IMR-90 (cell line): ENCODE results near the gene NELFCD. TPM values are rescaled to one million over a fixed set of nuclear protein-coding genes. Genes with fewer than 3 reads are reported as not detected.

ENCODE experiments used
- ATAC-seq: fragments of 200-7000 bp; cut with Tn5 transposase; 2 replicates; pipeline ENCODE4 v1.9.1; 2020; ENCODE audit warnings: low read depth, mild to moderate bottlenecking, moderate library complexity
- BruUV-seq: library from RNA; stranded (reverse); fragments of 400-500 nt; replicated peaks from 2 replicates; lab custom pipeline; 2021; lab: Mats Ljungman, UMichigan
- CTCF ChIA-PET: fragments of 300-600 bp; formaldehyde crosslinking; extraction: SDS; loops from one replicate; lab custom pipeline; 2021; ENCODE audit warnings: antibody characterized with exemption; lab: Yijun Ruan, JAX
- POLR2A ChIA-PET: fragments of 300-600 bp; sonication (Branson Sonifier 250); formaldehyde crosslinking; loops from one replicate; lab custom pipeline; 2022; ENCODE audit warnings: antibody characterized with exemption; ENCODE audit not compliant: unreplicated experiment; lab: Charles Lee
- DNase-seq: peaks from one replicate; pipeline ENCODE4 v3.0.0; 2013
- H2AFZ ChIP-seq: replicated peaks from 2 replicates; pipeline ENCODE3; 2013; ENCODE audit warnings: low read length, mild to moderate bottlenecking; ENCODE audit not compliant: poor library complexity
- H2AK5ac ChIP-seq: 2 replicates; pipeline ENCODE4 v1.6.1; 2013; ENCODE audit warnings: low read depth, low read length, inconsistent platforms
- H2AK9ac ChIP-seq: replicated peaks from 2 replicates; pipeline ENCODE3; 2013; ENCODE audit warnings: mild to moderate bottlenecking, low read depth, low read length, moderate library complexity; ENCODE audit not compliant: poor library complexity
- H2BK120ac ChIP-seq: 2 replicates; pipeline ENCODE4 v1.6.1; 2013; ENCODE audit warnings: low read depth, low read length, inconsistent platforms
- H2BK15ac ChIP-seq: 3 replicates; pipeline ENCODE4 v1.6.1; 2013; ENCODE audit warnings: low read depth, low read length, inconsistent platforms
- H2BK20ac ChIP-seq: 2 replicates; pipeline ENCODE4 v1.6.1; 2013; ENCODE audit warnings: low read depth, mild to moderate bottlenecking, inconsistent platforms, low read length, moderate library complexity
- H2BK5ac ChIP-seq: 2 replicates; pipeline ENCODE4 v1.6.1; 2013; ENCODE audit warnings: mild to moderate bottlenecking, low read depth, low read length, inconsistent platforms; ENCODE audit not compliant: poor library complexity, severe bottlenecking
- H3K14ac ChIP-seq: replicated peaks from 2 replicates; pipeline ENCODE4 v1.6.1; 2013; ENCODE audit warnings: low read depth, low read length, inconsistent platforms
- H3K18ac ChIP-seq: 2 replicates; pipeline ENCODE4 v1.6.1; 2013; ENCODE audit warnings: low read depth, low read length, control low read depth
- H3K23ac ChIP-seq: 2 replicates; pipeline ENCODE4 v1.6.1; 2013; ENCODE audit warnings: low read depth, low read length, inconsistent platforms
- H3K27ac ChIP-seq: 2 replicates; pipeline ENCODE4 v1.5.1; 2013; ENCODE audit warnings: mild to moderate bottlenecking, control low read depth, low read length; ENCODE audit not compliant: insufficient read depth
- H3K27me3 ChIP-seq: 2 replicates; pipeline ENCODE4 v1.6.1; 2013; ENCODE audit warnings: low read length; ENCODE audit not compliant: control insufficient read depth, insufficient read depth
- H3K36me3 ChIP-seq: 2 replicates; pipeline ENCODE4 v1.6.1; 2013; ENCODE audit warnings: low read length, mixed read lengths; ENCODE audit not compliant: control insufficient read depth, insufficient read depth
- H3K4ac ChIP-seq: 2 replicates; pipeline ENCODE4 v1.6.1; 2013; ENCODE audit warnings: low read depth, low read length, inconsistent platforms
- H3K4me1 ChIP-seq: 2 replicates; pipeline ENCODE4 v1.6.1; 2013; ENCODE audit warnings: low read length, mixed read lengths; ENCODE audit not compliant: control insufficient read depth, insufficient read depth
- H3K4me2 ChIP-seq: 2 replicates; pipeline ENCODE4 v1.6.1; 2013; ENCODE audit warnings: low read depth, mild to moderate bottlenecking, control low read depth, low read length, moderate library complexity
- H3K4me3 ChIP-seq: 2 replicates; pipeline ENCODE4 v1.5.1; 2013; ENCODE audit warnings: low read depth, mild to moderate bottlenecking, control low read depth, low read length, moderate library complexity; ENCODE audit not compliant: insufficient read depth
- H3K56ac ChIP-seq: 2 replicates; pipeline ENCODE4 v1.6.1; 2013; ENCODE audit warnings: low read length, inconsistent platforms; ENCODE audit not compliant: insufficient read depth; ENCODE audit errors: extremely low read depth
- H3K79me1 ChIP-seq, 2 experiments: 2 replicates each; pipeline ENCODE4 v1.6.1; 2013; ENCODE audit warnings: low read length in 2 of 2, inconsistent platforms in 1 of 2, low read depth in 1 of 2
- H3K9ac ChIP-seq: 2 replicates; pipeline ENCODE4 v1.6.1; 2013; ENCODE audit warnings: low read depth, low read length, control low read depth
- H3K9me1 ChIP-seq: 2 replicates; pipeline ENCODE4 v1.6.1; 2013; ENCODE audit warnings: low read length, inconsistent platforms; ENCODE audit not compliant: insufficient read depth
- H3K9me3 ChIP-seq: 2 replicates; pipeline ENCODE4 v1.6.1; 2013; ENCODE audit warnings: low read length; ENCODE audit not compliant: control insufficient read depth, insufficient read depth
- H4K20me1 ChIP-seq: 2 replicates; pipeline ENCODE4 v1.6.1; 2013; ENCODE audit warnings: low read length, inconsistent platforms; ENCODE audit not compliant: insufficient read depth
- H4K5ac ChIP-seq: 2 replicates; pipeline ENCODE4 v1.6.1; 2013; ENCODE audit warnings: mild to moderate bottlenecking, low read depth, low read length, control low read depth
- H4K8ac ChIP-seq, 2 experiments: 2 replicates each; pipeline ENCODE4 v1.6.1; 2013; ENCODE audit warnings: low read depth in 2 of 2, low read length in 2 of 2, control low read depth in 1 of 2, inconsistent platforms in 1 of 2
- H4K91ac ChIP-seq: 2 replicates; pipeline ENCODE4 v1.6.1; 2013; ENCODE audit warnings: low read depth, low read length, inconsistent platforms; ENCODE audit not compliant: insufficient read depth
- CTCF ChIP-seq: conservative IDR thresholded peaks from 2 replicates; pipeline ENCODE4 v1.5.1; 2012; ENCODE audit warnings: mild to moderate bottlenecking, low read depth, low read length, improper control_type of control experiment
- MXI1 ChIP-seq: IDR thresholded peaks from 2 replicates; pipeline ENCODE4 v1.6.1; 2012; ENCODE audit warnings: low read depth, mild to moderate bottlenecking, low read length, moderate library complexity, borderline replicate concordance
- POLR2A ChIP-seq: IDR thresholded peaks from 2 replicates; pipeline ENCODE4 v1.6.1; 2012; ENCODE audit warnings: mild to moderate bottlenecking, low read depth, low read length
- RAD21 ChIP-seq: IDR thresholded peaks from 2 replicates; pipeline ENCODE4 v1.6.1; 2012; ENCODE audit warnings: low read length, improper control_type of control experiment
- WGBS, 2 experiments: methylation state at CpG; one replicate each; pipeline versions ENCODE4 v1.1.5 to v1.1.7; 2013; ENCODE audit warnings: missing lambda C conversion rate in 2 of 2; ENCODE audit not compliant: insufficient read length in 1 of 2; ENCODE audit errors: extremely low coverage in 2 of 2; 5-methylcytosine and 5-hydroxymethylcytosine counted together
- dilution Hi-C: fragments of 300-500 bp; cut with HindIII; formaldehyde crosslinking; loops from one replicate; pipeline ENCODE4 v1.14.3; 2018; ENCODE audit warnings: low sequenced_read_pairs; ENCODE audit not compliant: unreplicated experiment
- in situ Hi-C: fragments of 300-500 bp; cut with MboI; formaldehyde crosslinking; loops from 3 replicates; pipeline ENCODE4 v1.14.3; 2019; ENCODE audit warnings: low sequenced_read_pairs, inconsistent platforms, mixed read lengths
- intact Hi-C: fragments of 100-400 bp; cut with micrococcal nuclease; formaldehyde crosslinking; loops from 2 replicates; pipeline ENCODE4 v1.10.0; 2022
- polyA plus RNA-seq, 3 experiments: library from polyadenylated mRNA; depleted of rRNA; stranded (reverse); fragments of >200 nt; gene quantifications; 2 replicates each; pipeline ENCODE4 v1.2.3, GENCODE V29; 2012; ENCODE audit warnings: low replicate concordance in 1 of 3
- total RNA-seq: library from RNA; depleted of rRNA; stranded (reverse); fragments of >200 nt; gene quantifications from 2 replicates; pipeline ENCODE4 v1.2.3, GENCODE V29; 2012

Gene NELFCD
- total and polyA plus RNA-seq, 2 of the 4 experiments (the other 2 are of a cell fraction) = 88.9 to 94.1 TPM

GRCh38 chr20:59032713-59033059 lies 51.6 kb downstream of the NELFCD start:
- dilution Hi-C loops = no loop called here
- H2AFZ ChIP-seq = peak overlapping the region; percentile 89
- H3K23ac ChIP-seq = peak overlapping the region; percentile 79
- peaks cover 6% of the 10 kb centered on the region for H3K4me1 ChIP-seq
- no peak overlapping the region for H3K18ac ChIP-seq
- H3K4ac ChIP-seq = peak overlapping the region; percentile 69; the same call in 1 of the 2 replicates
- H2AK9ac ChIP-seq = peak overlapping the region; percentile 84
- TF ChIP-seq MXI1 (0 out of 2 replicates have a peak, but pooled peaks have one; percentile 74), CTCF (no peak; the same call in 1 of the 2 replicates), RAD21 (no peak; the same call in 1 of the 2 replicates), POLR2A (no peak)
- peak overlapping the region; percentile 28 for H2BK120ac ChIP-seq
- peak overlapping the region; percentile 73; the same call in 1 of the 2 replicates for H3K14ac ChIP-seq
- H4K20me1 ChIP-seq = peaks cover 26% of the 10 kb centered on the region
- H3K9me3 ChIP-seq = no peaks in the 10 kb centered on the region
- peaks cover 24 to 47% of the 10 kb centered on the region in 2 experiments for H3K79me1 ChIP-seq
- peak overlapping the region; percentile 53; the same call in 1 of the 2 replicates for H4K91ac ChIP-seq
- in situ Hi-C loops = loop anchor here (25.0 kb wide), 3 partner anchors 795 to 1645 kb away; partner anchors contain the start of genes ANKRD60 and RBM38
- no peak overlapping the region for H2BK5ac ChIP-seq
- intact Hi-C loops = loop anchor here (5.0 kb wide), 2 partner anchors 140 to 160 kb away; no protein-coding TSS in a partner anchor
- ChIA-PET POLR2A (interaction anchor here (1.3 kb wide), 1 partner anchor 10 kb away, joined by 5 read pairs; no protein-coding TSS in a partner anchor), CTCF (interaction anchor here (0.9 kb wide), 1 partner anchor 46 kb away, joined by 3 read pairs; no protein-coding TSS in a partner anchor)
- peak; percentile 27 for DNase-seq
- H3K27ac ChIP-seq = peak overlapping the region; percentile 58
- H2BK15ac ChIP-seq = no peak overlapping the region
- no peak overlapping the region for H2AK5ac ChIP-seq
- no peak overlapping the region for H4K5ac ChIP-seq
- H3K4me3 ChIP-seq = peak overlapping the region; percentile 86
- peak; percentile 32 for ATAC-seq
- peaks cover 7% of the 10 kb centered on the region for H3K9me1 ChIP-seq
- no peaks in the 10 kb centered on the region for H3K27me3 ChIP-seq
- H4K8ac ChIP-seq = peak overlapping the region; percentile 29 to 67; a peak in 3 of 4 replicates
- no peak overlapping the region for H2BK20ac ChIP-seq
- no TSS peak for BruUV-seq
- H3K36me3 ChIP-seq = peaks cover 20% of the 10 kb centered on the region
- peak overlapping the region; percentile 87 for H3K4me2 ChIP-seq
- H3K56ac ChIP-seq = peak overlapping the region; percentile 81
- peak overlapping the region; percentile 87 for H3K9ac ChIP-seq
- WGBS, 2 experiments = 2% methylated on average over 5 of the region's 13 CpGs; no CpG with 5 or more reads in 1 of the 2 experiments
